Femur (tissue), 1 donor: Measurements from ENCODE around the gene MTF2.
"Not testable (repeated sequence)": the region's sequence is repeated elsewhere in the genome, so short reads cannot be mapped to it uniquely, and the experiment has no call there.

Experiments used
- DNase-seq: peaks from one replicate; pipeline ENCODE4 v3.0.0-alpha.2; 2017

The MTF2 gene

DNA sequence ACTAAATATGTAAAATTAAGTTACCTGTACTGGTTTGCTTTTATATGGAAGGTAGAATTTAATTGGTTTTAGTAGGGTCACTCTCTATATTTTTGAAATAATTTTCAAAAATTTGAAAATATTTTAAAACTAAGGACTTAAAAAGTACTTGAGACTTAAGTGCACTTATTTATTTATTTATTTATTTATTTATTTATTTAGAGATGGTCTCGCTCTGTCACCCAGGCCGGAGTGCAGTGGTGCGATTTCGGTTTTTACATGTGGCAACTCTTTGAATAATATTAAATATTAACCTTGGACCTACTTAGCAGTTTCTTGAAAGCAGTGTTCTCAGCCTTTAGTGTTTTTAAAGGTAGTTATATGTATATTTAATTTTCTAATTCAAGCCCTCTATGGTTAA, 64.7 kb downstream of the MTF2 start:
- no peak for DNase-seq

DNA sequence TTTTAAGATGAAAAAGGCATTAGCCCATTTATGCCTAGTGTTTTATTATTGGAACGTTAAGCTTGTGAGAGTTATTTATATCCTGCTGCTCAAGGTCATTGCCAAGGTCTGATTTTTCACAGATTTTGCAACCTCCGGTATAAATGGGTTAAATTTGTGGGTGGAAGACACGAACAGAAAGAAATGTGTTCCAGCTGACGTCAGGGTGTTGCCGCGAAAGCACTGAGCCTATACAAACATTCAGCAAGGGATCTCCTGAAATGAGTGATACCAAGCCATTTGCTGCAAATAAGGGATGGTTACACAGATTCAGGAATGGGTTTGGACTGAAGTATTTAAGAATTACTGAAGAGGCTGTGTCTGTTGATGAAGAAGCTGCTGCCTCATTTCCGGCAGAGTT, 68.9 kb downstream of the MTF2 start:
- DNase-seq = no peak

DNA sequence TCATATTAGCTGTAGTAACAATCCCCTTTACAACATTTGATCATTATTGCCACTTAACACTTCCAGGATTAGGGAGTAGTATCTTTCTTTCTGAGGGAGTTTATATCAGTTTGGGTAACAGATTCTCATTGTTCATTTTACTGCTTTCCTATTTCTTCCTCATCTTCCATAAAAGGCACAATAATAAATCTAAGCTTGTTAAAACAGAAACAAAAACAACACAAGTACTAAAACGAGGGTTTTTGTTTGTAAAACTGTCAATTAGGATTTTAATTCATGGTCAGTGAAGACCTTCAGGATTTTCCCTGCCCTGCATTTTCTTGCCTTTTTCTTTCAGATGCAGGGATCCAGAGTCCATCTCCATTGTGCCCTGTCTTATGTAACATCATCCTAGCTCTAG, 71.6 kb downstream of the MTF2 start:
- no peak for DNase-seq

DNA sequence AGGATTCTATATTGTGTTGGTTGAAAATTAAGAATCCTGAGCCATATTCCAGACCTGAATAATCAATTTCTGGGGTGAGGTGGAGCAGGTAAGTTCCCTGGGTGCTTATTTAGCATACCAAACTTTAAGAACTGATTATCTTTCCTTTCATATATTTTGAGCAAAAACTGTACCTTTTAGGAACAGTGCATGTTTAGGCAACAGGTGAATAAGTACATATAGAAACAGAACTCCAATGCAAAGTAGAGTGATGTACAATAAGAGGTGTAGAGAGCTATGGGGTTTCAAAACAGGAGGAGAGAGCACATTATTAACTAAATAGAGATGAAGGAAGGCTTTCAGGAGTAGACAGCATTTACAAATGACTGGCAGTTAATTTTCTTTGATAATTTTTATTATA, 72.4 kb downstream of the MTF2 start:
- DNase-seq = no peak

DNA sequence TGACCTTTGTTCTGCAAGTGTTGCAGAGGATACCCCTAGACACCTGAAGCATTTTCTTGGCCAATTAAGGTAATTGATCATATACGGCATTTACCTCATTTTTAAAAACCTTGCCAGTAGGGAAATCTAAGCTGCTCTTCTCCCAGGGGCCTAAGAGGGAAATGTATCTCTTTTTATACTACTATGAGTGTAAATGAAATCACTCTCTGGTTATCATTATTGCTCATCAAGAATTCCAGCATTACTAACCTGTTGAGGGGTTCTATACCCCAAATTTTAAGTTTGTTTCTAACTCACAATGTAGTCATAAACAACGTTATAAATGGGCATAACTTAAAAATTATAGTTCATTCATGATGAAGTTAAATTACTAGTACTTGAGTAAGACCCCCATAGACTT, 73.8 kb downstream of the MTF2 start:
- no peak for DNase-seq

DNA sequence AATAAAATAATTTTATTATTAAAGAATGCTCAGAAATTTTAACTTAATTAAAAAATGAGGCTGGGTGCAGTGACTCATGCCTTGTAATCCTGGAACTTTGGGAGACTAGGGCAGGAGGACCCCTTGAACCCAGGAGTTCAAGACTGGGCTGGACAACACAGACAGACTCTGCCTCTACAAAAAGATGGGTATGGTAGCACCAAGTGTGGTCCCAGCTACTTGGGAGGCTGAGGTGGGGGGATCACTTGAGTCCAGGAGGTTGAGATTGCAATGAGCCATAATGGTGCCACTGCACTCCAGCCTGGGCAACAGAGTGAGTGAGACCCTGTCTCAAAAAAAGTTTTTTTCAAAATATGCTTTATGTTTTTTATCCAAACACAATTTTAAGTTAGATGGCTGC, 75.8 kb downstream of the MTF2 start:
- DNase-seq = no peak

DNA sequence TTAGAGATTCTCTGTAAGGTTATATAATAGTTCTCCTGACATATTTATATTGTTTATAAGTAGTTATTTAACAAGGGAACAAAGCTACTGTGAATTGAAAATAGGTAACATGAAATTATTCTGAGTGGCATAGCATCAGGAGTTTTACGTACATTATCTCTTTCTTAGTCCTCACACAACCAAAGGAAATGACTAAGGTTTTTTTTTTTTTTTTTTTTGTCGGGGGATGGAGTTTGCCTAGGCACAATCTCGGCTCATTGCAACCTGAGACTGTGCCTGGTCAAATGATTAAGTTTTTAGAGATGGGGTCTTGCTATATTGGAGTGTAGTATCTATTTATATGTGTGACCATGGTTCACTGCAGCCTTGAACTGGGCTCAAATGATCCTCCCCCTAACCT, 76.3 kb downstream of the MTF2 start:
- no peak for DNase-seq

DNA sequence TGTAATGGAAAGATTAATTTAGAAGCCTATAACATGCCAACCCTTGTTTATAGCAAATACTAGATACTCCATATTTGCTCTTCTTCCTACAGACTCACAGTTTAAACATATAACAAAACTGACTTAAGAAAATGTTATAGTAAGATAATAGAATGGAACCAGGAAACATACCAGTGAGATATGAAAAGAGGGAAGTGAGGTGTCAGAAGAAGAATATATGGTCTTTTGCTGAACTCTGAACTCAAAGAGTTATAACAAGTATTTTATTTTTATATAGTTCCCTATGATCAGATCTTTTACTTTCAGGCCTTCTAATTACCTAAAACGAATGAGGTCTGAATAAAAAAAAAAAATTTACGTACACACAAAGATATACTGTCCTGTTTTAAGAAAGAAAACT, 80.3 kb downstream of the MTF2 start:
- no peak for DNase-seq

DNA sequence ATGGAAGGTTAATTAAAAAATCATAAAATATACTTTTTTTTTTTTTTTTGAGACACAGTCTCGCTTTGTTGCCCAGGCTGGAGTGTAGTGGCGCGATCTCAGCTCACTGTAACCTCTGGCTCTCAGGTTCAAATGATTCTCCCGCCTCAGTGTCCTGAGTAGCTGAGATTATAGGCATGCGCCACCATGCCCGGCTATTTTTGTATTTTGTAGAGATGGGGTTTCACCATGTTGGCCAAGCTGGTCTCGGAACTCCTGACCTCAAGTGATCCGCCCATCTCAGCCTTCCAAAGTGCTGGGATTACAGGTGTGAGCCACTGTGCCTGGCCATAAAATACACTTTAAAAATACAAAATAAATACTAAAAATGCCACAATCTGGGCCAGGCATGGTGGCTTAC, 84.2 kb downstream of the MTF2 start:
- not testable (repeated sequence) for DNase-seq

DNA sequence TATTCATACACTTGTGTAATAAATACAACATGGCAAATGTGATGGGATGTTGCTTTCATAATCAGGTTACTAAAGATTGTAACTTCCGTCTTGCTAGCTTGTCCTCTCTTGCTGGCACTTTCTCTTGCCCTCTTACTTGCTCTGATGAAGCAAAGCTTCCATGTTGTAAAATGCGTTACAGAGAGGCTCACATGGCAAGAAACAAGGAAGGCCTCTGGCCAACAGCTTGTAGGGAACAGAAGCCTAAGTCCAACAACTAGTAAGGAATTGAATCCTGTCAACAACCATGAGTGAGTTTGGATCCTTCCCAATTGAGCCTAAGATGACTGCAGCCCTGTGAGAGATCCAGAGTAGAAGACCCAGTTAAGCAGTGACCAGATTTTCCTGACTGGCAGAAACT, 85.7 kb downstream of the MTF2 start:
- DNase-seq = no peak

DNA sequence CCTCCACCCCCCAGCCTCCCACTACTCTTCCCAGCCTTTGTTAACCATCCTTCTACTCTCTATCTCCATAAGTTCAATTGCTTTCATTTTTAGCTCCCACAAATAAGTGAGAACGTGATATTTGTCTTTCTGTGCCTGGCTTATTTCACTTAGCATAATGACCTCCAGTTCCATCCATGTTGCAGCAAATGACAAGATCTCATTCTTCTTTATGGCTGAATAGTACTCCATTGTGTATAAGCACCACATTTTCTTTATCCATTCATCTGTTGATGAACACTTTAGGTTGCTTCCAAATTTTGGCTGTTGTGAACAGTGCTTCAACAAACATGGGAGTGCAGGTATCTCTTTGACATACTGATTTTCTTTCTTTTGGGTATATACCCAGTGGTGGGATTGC, 86.8 kb downstream of the MTF2 start:
- not testable (repeated sequence) for DNase-seq

DNA sequence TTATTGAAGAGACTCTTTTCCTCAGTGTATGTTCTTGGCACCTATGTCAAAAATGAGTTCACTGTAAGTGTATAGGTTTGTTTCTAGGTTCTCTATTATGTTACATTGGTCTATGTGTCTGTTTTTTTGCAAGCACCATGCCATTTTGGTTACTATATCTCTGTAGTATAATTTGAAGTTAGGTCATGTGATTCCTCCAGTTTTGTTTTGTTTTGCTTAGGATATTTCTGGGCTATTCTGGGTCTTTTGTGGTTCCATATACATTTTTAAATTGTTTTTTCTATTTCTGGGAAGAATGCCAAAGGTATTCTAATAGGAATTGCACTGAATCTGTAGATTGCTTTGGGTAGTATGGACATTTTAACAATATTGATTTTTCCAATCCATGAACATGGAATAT, 87.9 kb downstream of the MTF2 start:
- no peak for DNase-seq

DNA sequence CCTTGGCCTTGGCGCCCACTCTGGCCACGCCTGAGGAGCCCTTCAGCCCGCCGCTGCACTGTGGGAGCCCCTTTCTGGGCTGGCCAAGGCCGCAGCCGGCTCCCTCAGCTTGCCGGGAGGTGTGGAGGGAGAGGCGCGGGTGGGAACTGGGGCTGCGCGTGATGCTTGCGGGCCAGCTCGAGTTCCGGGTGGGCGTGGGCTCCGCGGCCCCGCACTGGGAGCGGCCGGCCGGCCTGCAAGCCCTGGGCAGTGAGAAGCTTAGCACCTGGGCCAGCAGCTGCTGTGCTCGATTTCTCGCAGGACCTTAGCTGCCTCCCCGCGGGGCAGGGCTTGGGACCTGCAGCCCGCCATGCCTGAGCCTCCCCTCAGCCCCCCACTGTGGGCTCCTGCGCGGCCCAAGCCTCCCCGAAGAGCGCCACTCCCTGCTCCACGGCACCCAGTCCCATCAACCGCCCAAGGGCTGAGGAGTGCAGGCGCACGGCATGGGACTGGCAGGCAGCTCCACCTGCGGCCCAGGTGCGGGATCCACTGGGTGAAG, 91.1 kb downstream of the MTF2 start:
- DNase-seq = not testable (repeated sequence)

DNA sequence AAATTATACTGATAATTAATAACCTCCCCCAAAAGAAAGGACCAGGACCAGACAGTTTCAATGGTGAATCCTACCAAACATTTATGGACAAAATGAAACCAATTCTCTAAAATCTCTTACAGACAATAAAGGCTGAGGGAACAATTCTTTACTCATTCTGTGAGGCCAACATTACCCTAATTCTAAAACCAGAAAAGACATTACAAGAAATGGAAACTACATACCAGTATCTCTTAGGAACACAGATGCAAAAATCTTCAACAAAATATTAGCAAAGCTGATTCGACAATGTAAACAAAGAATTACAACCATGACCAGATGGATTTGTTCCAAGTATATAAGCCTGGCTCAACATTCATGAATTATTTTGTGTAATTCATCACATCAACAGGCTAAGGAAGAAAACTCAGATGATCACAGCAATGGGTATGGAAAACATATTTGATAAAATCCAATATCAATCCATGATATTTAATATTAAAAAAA, 92.5 kb downstream of the MTF2 start:
- DNase-seq = no peak

DNA sequence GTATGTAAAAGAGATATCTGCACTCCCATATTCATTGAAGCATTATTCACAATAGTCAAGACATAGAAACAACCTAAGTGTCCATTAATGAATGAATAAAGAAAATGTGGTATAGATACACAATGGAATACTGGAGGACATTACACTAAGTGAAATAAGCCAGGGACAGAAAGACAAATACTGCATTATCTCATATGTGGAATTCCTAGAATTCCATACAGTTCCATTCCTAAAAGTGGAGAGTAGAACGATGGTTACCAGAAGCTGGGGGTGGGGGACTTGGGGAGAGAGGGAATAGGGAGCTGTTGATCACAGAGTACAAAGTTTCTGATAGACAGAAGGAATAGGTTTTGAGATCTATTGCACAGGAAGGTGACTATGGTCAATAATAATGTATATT, 93.7 kb downstream of the MTF2 start:
- DNase-seq = no peak

DNA sequence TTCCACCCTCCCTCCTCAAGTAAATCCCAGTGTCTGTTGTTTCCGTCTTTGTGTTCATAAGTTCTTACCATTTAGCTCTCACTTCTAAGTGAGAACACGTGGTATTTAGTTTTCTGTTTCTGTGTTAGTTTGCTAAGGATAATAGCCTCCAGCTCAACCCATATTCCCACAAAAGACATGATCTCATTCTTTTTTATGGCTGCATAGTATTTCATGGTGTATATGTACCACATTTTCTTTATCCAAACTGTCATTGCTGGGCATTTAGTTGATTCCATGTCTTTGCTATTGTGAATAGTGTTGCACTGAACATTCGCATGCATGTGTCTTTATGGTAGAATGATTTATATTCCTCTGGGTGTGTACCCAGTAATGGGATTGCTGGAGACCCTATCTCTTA, 95.6 kb downstream of the MTF2 start:
- not testable (repeated sequence) for DNase-seq

DNA sequence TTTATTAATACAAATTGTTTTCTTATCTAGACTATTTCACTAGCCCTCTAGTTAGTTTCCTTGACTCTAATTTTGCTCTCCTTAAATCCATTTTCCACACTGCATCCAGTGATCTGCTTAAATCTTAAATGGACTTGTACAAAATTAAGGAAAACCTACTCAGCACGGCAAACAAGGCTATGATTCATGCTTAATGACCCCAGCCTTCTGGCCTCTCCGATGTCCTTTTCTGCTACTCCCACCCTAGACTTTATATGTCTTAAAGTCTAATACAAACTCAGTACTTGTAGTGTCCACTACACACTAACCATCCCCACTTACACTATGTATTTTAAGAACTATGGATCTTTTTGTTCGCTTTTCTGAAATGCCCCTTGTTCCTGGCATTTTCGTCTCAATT, 98.9 kb downstream of the MTF2 start:
- DNase-seq = no peak

DNA sequence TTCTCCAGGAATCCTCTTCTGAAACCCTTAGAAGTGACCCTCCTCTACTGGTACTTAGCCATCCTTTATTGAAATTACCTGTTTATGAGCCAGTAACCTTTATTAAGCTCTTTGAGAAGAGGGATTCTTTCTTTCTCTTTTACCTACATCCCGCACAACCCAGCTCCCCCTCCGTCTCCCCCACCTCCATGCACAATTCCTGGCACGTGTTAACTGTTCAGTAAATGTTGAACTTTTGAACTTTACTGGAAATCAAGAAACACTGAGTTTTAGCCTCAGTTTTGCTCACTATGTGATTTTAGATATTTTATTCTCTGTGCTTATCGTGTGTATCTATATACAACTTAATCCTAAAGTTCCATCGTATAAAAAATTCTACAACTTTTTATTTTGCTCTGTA, 99.3 kb downstream of the MTF2 start:
- peak; percentile 24 for DNase-seq

DNA sequence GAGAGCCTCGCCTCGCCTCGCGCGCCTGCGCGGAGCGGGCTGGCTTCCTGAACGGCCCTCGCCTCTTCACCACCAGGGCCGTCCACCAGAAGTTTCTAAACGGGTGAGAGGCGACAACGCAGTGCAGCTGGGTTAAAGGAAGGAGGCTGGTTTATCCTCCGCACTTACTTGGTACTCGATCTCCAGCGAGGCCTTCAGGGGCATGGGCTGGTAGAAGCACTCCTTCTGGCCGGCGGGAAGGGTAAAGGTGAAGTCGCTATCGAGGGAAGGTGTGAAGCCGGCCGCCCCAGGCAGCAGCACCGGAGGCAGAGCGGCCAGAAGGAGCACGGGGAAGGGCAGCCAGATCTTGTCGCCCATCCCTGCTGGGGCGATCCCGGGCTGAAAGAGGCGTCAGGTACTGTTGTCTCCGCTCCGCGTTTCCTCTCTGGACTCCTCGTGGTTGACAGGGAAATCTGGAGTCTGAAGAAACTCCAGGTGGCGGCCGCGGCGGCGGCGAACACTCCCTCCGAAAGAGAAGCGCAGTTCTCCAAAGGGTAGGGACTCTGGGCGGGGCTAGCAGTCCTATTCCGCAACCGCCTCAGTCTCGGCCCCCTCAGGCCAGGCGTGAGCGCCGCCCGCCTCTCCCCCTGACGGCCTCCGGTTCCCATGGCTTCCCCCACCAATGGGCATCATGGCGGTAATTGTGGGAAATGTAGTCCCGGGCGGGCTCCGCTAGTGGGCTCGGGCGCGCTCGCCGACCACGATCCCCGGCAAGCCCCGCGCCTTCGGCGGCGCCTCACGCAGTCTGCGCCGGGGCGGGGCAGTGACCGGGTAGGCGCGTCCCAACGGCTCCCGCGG, 101.0 kb downstream of the MTF2 start, which contains the start of gene TMED5:
TMED5 (minus strand) TSS at position 528 of the 837 bp plus-strand sequence; CDS start at position 357, 171 bp downstream.
- peak; percentile 99 for DNase-seq

DNA sequence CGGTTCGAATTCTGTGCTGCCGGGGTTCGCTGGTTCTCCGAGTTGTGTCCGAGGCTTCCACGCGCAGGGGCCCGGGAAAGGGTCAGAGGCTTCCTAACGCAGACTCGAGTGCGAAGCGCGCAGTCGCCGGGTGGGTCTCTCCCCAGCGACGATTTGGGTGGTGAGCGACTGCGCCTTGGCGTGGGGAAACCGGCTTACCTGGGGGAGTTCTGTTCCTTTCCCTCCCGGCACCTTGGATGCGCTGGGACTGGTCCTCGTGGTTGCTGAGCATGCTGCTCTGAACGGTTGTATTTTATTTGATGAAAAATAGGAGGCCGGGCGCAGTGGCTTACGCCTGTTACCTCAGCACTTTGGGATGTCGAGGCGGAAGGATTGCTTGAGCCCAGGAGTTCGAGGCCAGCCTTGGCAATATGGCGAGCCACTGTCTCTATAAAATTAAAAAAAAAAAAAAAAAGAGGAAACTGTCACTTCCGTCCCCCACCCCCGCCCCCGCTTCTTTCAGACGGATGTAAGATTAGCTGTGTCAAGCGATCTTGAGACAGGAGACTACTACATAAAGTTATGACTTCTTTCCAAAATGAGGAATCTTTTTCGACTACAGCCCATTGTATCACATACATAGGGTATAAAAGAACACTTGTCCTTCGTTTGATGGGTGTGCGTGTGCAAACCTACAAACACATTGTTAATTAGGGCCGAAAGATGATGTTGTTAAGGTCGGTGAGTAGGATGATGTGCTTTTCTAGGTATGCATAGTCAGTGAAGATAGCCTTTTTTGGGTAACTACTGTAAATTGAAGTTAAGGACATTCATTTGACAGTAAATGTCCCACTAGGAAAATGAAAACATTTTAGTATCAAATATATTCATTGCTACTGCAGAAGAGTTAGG, 101.9 kb downstream of the MTF2 start, which contains the start of gene CCDC18:
CCDC18 (plus strand) TSS at position 2 of the 891 bp plus-strand sequence. CDS start 2,638 bp downstream, outside the sequence.
- DNase-seq = no peak

DNA sequence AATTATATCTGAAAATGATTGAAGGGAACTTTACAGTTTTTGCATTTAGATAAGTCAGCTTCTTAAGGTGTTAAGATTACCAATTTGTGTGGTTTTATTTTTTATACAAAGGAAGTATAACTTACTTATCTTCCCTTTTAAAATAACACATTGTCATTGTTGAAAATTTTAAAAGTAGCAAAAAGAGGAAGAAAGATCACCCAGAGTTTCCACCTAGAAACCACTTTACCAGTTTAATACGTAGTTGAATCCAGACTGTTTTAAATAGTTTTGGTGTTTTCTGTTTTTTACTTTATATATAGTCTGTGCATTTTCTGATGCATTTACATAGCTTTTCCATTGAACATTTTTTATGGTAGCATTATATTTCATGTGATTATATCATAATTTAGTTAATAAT, 107.6 kb downstream of the MTF2 start:
- DNase-seq = no peak
